ENCODE results near the gene PDK3.

- TF ChIP-seq EZH2 (IDR thresholded peaks at IDR 0.05) (no peak), RAD21 (IDR thresholded peaks at IDR 0.05; ENCODE audit: low read depth) (no peak), EZH2phosphoT487 (IDR thresholded peaks at IDR 0.05; ENCODE audit: borderline replicate concordance) (no peak), CTCF (IDR thresholded peaks at IDR 0.05 in 2 of 3, conservative IDR thresholded peaks at IDR 0.05 in 1 of 3; ENCODE audit: borderline replicate concordance in 1 of 3, insufficient read depth in 1 of 3, low read depth in 2 of 3, low read length in 2 of 3) (no peak), SRF (IDR thresholded peaks at IDR 0.05; ENCODE audit: low read depth) (no peak), POLR2A (IDR thresholded peaks at IDR 0.05; ENCODE audit: borderline replicate concordance, extremely low read depth, insufficient read depth, insufficient read length) (no peak), SIN3A (IDR thresholded peaks at IDR 0.05; ENCODE audit: low read depth) (no peak), REST (IDR thresholded peaks at IDR 0.05; ENCODE audit: low read depth) (no peak), ZBTB33 (IDR thresholded peaks at IDR 0.05; ENCODE audit: extremely low read depth, insufficient replicate concordance, low read length) (no peak), ZNF274 (IDR thresholded peaks at IDR 0.05; ENCODE audit: low read depth, low read length) (no peak), FOSL1 (IDR thresholded peaks at IDR 0.05; ENCODE audit: low read depth) (no peak), POLR2AphosphoS5 (IDR thresholded peaks at IDR 0.05; ENCODE audit: low read depth, low read length) (no peak), ELF1 (IDR thresholded peaks at IDR 0.05; ENCODE audit: borderline replicate concordance, low read depth) (no peak)
Measured at GRCh38 chrX:24525455-24525854, 60.4 kb downstream of the PDK3 start.

All from HCT116 (cell line).